HG03139 (cell line): ENCODE data around the gene DNER.
"Not testable (repeated sequence)": the region's sequence is repeated elsewhere in the genome, so short reads cannot be mapped to it uniquely, and the experiment has no call there.

Experiments used
- ATAC-seq: cut with Tn5 transposase; IDR thresholded peaks from one replicate; pipeline ENCODE4 v1.9.1; 2021; ENCODE audit not compliant: unreplicated experiment

The DNER gene

DNA sequence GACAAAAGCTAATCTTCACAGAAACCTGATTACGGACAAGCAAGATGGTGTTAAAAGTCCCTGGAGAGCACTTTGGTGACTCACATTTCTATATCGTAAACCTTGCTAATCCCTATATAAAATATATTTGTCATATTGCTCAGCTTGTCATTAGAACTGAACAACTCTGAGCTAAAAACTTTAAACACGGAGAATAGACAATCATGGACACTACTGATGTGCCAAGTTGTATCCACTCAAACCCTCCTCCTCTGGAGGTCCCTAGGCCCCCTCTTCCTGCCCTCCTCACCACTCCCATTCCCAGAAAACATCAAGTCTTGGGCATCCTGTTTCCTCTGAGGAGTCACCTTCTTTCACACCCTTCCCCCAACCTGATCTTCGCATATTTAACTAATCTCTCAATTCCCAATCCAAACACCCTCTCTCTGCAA, 304.6 kb downstream of the DNER start:
- no peak for ATAC-seq

DNA sequence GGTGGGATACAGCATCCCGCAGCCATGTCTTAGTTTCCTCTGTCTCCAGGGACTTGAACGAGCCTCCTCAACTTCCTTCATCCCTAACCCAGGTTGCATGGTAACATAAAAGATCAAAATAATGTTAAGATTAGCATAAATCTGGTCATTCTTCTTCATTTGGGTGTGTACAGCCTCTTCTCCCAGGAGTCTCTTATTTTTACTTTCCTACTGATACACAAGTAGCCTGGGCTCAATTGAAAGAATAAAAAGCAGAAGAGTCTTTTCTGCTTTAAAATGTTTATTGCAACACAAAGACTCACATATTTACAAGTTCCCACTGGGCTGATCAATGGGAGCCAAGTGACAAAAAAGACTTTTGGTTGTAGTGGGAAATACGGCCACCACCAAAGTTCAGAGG, 305.4 kb downstream of the DNER start:
- no peak for ATAC-seq

DNA sequence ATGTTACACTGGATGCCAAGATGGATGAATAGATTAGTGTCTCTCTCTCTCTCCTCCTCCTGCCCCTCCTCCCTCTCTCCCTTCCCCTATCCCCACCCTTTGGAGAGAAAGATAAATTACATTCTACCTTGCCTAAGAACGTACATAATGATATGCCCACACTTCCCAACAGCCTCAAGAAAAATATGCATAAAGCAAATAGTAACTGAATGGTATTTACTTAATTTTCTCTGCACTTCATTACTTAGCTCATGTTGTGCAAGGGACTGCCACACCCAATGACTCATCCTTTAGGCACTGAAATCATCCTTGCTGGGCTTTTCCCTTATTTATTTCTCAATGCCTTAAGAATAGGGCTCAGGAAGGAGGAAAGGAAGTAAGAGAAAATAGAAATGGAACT, 306.0 kb downstream of the DNER start:
- no peak for ATAC-seq

DNA sequence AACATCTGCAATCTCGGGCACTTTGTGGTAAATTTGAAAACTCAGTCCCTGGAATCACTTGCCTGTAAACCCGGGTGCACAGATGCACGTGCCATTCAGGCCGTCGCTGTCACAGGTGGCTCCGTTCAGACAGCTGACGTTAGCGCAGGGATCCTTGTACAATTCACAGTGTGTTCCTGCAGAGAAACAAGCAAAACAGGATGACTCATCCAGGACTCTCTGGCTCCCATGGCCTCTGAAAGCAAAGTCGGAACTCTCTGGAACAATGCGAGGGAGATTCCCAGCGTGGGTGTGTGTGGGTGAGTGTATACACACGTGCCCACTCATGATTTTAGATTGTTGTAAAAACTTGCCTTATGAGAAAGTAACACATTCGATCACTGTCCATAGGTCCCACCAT, 307.2 kb downstream of the DNER start:
- ATAC-seq = no peak

DNA sequence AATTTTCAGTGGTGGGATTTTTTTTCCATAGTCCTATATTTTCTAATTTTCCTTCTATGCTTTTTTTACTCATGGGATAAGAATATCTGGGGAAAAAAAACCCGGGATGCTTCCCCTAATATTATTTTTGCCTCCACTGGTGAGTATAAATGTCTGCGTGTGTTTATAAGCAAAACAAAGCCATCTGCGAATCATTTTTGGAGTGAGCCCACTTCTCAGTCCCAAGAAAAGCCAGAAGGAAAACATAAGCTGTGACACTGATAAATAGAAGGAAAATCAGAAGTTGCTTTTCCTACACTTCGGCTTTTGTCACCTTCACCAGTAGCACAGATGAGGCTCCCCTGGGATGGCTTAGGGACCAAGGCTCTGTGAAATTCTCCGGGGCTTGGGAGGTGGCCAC, 308.6 kb downstream of the DNER start:
- ATAC-seq = no peak

DNA sequence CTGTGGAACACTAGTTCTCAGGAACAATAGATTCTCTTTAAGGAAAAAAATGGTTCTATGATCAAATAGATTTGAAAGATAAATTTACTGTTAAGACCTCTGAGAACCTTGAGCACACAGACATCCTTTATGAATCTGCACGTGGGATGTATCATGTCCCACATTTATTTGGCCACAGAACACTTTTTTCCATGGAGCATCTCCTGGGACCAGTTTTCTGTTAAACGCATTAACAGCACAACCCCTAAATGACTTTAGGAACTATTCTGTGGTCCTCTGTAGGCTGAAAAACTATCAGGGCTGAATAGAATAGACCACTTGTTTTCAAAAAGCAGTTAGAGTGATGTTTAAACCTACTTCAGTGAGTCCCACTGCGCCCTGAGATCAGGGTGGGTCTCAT, 311.1 kb downstream of the DNER start:
- no peak for ATAC-seq

DNA sequence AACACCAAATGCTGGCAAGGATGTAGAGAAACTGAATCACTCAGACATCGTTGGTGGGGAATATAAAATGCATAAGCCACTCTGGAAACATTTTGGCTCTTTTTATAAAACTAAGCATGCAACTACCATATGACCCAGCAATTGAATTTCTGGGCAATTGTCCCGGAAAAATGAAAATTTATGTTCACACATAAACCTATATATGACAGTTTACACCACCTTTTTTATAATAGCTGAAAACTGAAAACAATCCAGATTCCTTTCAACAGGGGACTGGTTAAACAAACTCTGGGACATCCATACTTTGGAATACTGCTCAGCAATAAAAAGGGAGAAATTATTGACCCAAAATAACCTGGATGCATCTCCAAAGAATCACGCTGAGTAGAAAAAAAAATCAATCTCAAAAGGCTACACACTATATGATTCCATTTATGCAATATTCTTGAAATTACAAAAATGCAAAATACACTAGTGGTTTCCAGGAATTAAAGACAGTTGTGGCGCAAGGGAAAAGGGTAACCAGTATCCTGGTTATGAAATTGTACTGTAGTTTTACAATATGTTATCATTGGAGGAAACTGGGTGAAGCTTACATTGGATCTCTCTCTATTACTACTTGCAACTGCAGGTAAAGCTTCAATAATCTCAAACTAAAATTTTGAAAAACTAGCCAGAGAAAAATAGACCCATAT, 313.0 kb downstream of the DNER start:
- ATAC-seq = no peak

DNA sequence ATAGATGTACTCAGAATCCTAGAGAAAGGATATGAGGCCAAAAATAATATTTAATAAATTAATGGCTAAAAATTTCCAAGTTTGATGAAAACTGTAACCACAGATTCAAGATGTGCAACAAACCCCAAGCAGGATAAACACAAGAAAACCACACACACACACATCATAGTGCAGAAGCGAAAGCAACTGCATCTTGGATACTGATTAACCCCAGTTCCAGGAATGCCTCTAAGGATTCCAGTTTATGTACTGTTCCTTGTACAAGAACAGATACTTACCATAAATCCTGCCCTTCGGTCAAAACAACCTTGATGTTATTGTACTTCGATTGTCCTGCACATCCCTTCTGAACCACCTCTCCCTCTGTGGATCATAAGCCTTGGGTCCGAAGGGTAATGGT, 320.4 kb downstream of the DNER start:
- no peak for ATAC-seq

DNA sequence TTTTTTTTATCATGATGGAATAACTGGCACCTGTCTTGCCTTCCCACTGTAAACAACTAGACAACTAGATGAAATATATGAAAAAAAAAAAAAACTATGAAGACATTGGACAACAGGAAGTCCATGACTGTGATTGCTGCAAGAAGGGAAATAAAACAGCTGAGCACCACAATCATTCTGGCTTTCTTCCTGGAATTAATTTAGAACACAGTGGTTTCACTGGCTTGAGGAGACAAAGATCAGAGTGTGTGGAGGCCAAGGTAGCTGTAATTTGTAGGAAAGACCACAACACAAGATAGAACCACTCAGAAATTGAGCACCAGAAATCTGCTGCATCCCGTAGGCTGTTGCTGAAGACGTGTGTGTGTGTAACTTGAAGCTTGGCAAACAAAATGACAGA, 322.2 kb downstream of the DNER start:
- ATAC-seq = no peak

DNA sequence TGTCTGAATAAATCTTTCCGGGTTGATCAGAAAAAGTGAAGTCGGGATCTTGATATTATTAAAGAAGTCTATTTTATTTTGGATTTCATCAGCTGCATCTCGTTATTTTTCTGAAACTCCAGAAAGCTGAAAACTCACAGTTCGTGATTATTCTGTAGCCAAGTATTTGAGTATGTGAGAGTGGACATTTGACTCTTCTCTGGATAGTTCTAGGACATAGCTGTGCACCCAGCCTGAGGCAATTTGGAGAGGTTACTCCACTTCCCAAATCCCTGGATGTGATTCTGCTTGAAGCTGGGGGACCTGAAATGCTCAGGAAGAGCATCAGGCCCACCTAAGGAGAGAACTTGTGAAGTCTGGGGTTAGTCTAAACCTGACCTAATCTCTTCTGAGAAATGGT, 325.6 kb downstream of the DNER start:
- ATAC-seq = no peak

DNA sequence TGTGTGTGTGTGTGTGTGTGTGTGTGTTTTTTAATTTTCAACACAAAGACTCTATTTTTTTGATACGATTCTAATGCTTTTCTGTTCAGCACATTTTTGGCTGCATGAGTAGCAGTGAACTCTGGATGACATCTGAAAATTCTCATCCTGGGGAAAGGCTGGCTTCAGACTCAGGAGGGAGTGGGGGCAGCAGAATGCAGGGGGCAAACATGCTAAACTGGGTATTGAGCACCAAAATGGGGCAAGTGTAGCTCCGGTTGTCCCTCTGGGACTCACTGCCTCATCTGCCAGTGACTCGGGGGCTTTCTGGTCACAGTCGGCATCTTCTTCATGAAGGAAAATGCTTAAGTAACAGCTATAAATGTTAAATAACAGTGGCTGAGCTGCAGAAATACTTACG, 326.5 kb downstream of the DNER start:
- no peak for ATAC-seq

DNA sequence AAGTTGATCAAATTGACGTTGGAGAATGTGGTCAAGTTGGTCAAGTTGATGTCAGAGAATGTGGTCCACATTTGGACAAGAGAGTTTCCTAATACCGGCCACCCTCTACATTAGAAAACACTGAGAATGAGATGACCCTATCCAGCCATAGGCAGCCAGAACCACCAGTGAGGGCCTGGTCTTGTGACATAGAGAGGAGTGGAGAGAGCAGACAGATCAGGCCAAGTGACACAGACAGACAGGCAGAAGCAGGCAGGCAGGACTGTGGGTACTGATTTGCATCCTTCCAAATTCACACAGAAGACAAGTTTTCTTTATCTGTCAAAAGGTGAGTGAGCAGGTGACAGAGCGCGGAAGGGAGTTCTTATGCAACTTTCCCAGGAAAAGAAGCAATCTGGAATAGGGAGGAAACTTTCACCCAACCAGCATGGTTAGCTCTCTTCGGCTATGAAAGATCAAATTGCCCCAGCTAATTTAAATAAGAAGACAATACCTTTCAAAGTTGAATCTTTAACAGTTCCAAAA, 334.2 kb downstream of the DNER start:
- no peak for ATAC-seq

DNA sequence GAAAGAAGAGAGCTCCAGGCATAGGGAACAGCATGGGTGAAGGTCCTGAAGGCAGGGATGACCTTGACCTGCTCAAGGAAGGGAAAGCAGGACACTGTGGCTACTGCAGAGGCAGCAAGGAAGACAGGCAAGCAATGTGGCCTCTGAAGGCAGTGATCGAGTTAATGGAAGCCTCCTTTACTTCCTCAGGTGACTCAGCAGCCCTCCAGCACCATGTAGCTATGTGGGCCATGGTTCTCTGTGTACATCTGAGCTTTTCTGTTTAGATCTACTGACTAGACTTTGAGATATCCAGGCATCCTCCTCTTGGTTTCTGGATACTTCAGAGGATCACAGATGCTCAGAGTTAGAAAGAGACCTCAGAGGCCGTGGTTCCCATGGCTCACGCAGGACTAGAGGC, 336.0 kb downstream of the DNER start:
- ATAC-seq = no peak

DNA sequence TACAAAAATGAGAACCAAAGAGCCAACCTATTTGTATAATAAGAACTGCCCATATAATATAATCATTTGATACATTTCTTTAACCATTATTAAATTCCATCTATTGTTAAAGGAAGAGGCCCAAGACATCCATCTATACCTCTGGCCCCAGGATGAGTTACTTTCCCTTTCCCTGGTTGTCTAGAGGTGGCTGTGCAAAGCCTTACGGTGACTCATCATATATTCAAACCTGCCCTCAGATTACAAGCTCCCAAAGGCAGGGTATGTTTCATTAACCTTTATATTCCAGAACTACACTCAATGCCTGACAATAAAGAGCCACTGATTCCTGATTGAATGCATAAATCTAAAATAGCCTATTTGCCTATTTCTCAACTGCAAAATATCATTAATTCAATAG, 337.5 kb downstream of the DNER start:
- ATAC-seq = no peak

DNA sequence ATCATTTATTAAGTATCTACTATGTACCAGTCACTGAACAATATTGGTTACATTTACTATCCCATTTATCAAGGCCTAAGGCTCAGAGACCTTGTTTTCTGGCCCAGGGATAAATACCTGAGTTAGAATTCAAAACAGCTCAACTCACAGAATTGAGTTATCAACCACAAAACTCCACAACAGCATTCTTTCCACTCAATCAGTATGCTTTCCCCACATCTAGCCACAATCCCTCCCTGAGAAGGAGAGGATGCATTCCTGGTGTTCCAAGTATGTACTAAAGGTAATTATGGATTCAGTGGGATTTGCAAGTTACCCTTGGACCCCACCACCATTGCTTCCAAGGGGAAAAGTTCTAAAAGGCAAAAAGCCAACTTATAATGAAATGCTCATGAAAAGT, 339.1 kb downstream of the DNER start:
- no peak for ATAC-seq

DNA sequence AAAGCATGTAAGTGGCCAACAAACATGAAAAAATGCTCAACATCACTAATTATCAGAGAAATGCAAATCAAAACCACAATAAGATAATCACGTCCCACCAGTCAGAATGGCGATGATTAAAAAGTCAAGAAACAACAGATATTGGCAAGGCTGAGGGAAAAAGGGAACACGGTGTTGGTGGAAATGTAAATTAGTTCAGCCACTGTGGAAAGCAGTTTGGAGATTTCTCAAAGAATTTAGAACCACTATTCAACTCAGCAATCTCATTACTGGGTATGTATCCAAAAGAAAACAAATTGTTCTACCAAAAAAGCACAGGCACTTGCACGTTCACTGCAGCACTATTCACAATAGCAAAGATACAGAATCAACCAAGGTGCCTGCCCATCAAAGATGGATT, 341.0 kb downstream of the DNER start:
- not testable (repeated sequence) for ATAC-seq

DNA sequence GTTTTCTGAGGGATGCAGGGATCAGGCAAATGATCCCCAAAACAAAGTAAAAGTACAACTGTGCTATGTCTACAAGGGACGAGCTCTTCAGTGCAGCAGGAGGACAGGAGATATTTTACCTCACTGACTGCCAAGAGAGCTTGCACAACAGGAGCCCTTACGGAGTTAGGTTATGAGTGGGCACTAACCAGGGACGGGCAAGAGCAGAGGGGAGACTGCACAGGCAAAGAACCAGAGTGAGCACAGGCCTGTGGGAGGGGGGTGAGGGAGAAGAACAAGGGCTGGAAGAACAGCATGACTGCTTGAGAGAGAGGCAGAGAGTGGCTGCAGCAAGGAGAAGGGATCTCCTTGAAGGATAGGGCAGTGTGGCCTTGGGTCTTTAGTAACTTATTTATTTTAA, 342.1 kb downstream of the DNER start:
- ATAC-seq = no peak

DNA sequence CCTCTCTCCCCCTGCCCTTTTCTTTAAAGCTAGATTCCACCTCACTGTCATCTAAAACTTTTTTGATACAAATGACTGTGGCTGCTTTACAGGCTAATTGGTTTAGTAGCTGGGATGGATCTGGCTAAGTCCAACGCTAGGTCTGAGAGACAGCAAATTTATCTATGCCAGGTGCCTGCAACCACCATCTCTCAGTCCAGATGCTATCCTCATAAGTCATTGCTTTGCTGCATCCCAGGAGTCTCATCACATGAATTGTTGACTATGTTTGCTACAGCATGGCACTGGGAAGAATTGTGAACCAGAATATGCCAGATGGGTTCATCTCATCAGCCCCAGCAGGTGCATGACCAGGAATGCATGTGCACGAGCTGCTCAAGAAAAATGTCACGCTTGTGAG, 343.3 kb downstream of the DNER start:
- no peak for ATAC-seq

DNA sequence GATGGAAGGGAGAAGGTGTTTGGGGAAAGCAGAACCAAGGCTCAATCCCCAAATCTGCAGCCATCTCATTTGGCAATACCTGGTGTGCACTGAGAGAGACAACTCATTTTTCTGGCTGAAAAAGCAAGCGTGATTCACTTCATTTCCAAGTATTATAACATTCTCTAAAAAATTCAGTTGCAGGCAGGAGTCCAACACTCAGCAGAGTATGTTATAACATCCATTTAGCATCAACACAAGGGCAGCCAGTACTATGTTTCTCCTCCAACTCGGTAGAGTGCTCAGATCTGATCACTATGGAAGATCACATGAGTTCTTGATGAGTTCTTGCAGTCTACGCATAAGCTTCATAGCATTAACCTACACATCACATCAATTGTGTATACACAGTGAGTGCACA, 343.8 kb downstream of the DNER start:
- no peak for ATAC-seq

DNA sequence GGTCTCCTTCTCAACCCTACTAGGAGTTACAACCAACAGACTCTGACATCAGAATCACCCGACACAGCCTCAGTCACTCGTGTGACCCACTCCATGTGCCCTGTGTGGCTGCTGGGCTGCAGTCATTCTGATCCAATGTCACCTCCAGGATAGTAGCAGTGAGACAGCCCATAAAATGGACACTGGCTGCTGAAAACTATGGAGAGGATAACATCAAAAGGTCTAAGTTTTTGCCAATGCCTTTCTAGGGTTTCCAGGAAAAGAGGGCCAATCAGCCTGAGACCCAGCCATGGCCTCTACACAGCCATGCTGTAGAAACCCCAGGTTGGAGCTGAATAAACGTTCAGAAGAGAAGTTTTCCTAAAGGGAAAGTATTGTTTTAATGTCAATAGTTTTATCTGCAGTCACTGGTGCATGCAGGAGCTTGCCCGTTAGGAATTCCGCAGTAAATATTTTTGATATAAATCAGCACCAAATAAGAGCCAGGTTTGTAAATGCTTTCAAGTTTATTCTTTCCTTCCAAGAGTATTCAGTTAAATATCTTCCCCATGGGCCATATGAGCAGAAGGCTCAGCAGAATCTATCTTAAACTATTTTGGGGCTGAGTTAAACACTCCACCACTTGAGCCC, 351.1 kb downstream of the DNER start:
- ATAC-seq = no peak

DNA sequence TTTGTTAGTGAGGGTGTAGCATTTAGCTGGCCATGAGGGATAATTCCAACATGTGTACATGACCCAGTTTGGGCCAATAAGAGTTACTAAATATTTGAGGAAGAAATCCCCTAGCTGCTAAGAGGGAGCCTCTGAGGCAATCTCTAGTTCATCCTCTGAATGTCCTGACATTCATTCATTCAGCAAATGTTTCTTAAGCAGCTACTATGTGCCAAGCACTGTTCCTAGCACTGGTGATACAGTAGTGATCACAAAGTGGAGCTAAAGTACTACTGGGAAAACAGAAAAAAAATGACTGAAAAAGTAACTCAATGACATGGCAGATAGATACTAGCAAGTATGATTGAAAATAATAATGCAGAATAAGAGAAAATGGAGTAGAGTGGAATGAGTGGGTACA, 363.5 kb downstream of the DNER start:
- ATAC-seq = no peak

DNA sequence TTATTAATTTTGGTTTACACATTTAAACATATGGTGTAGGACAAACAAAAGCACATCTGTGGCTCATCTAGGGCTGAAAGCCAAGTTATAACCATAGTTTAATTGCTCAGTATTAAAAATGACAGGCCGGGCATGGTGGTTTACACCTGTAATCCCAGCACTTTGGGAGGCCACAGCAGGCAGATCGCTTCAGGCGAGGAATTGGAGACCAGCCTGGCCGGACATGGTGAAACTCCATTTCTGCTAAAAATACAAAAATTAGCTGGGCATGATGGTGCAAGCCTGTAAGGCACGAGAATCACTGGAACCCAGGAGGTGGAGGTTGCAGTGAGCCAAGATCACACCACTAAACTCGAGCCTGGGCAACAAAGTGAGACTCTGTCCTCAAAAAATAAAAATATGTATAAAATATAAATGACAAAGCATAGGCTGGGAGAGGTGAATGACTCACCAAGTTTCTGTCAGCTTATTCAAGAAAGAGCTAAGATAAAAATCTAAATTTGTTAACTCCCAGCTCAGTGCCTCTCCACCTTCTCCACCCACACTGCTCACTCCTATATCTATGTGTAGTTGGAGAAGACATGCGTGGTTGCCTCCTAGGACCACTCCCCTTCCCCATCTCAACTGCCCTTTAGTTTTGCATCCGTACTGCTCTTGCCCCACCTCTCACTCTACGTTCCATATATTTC, 364.1 kb downstream of the DNER start:
- no peak for ATAC-seq
